Neural progenitor cell (in vitro differentiated cells): ENCODE measurements around the gene IL1RAPL1. TPM values are rescaled to one million over a fixed set of nuclear protein-coding genes. Genes with fewer than 3 reads are reported as not detected.

Experiments
- DNase-seq: peaks from one replicate; pipeline ENCODE4 v3.0.0-alpha.2; 2016; ENCODE audit warnings: low spot score
- H2AFZ ChIP-seq: fragments of 200-600 bp; sonication (generic); replicated peaks from 2 replicates; pipeline ENCODE4 v1.6.1; 2016; ENCODE audit warnings: antibody characterized with exemption
- H3F3A ChIP-seq: fragments of 200-600 bp; sonication (generic); 2 replicates; pipeline ENCODE4 v1.6.1; 2016; ENCODE audit warnings: antibody characterized with exemption, low read depth
- H3K27ac ChIP-seq: fragments of 200-600 bp; sonication (generic); 2 replicates; pipeline ENCODE4 v1.5.1; 2016; ENCODE audit warnings: mild to moderate bottlenecking
- H3K27me3 ChIP-seq: fragments of 200-600 bp; sonication (generic); 2 replicates; pipeline ENCODE4 v1.6.1; 2016; ENCODE audit warnings: mild to moderate bottlenecking, moderate library complexity
- H3K36me3 ChIP-seq: fragments of 200-600 bp; sonication (generic); 2 replicates; pipeline ENCODE4 v1.5.1; 2016
- H3K4me1 ChIP-seq: fragments of 200-600 bp; sonication (generic); 2 replicates; pipeline ENCODE4 v1.6.1; 2016; ENCODE audit warnings: mixed run types
- H3K4me2 ChIP-seq: fragments of 200-600 bp; sonication (generic); 2 replicates; pipeline ENCODE4 v1.6.1; 2016
- H3K4me3 ChIP-seq: fragments of 200-600 bp; sonication (generic); 2 replicates; pipeline ENCODE4 v1.5.1; 2016
- H3K79me2 ChIP-seq: fragments of 200-600 bp; sonication (generic); 2 replicates; pipeline ENCODE4 v1.6.1; 2016; ENCODE audit warnings: low read depth
- H3K9ac ChIP-seq: fragments of 200-600 bp; sonication (generic); 2 replicates; pipeline ENCODE4 v1.6.1; 2016
- H3K9me3 ChIP-seq: fragments of 200-600 bp; sonication (generic); 2 replicates; pipeline ENCODE4 v1.5.1; 2016; ENCODE audit warnings: low read depth
- H4K20me1 ChIP-seq: fragments of 200-600 bp; sonication (generic); 2 replicates; pipeline ENCODE4 v1.6.1; 2016; ENCODE audit warnings: low read depth
- H3K27ac Mint-ChIP-seq: 3 replicates; pipeline ENCODE4 v1.8.0; 2021; ENCODE audit warnings: mixed read lengths
- H3K27me3 Mint-ChIP-seq: 2 replicates; pipeline ENCODE4 v1.8.0; 2022; ENCODE audit warnings: low read depth, mild to moderate bottlenecking, inconsistent platforms, moderate library complexity, mixed read lengths; ENCODE audit not compliant: insufficient read depth
- H3K36me3 Mint-ChIP-seq: 3 replicates; pipeline ENCODE4 v1.8.0; 2021; ENCODE audit warnings: mixed read lengths
- H3K4me1 Mint-ChIP-seq: 3 replicates; pipeline ENCODE4 v1.8.0; 2021; ENCODE audit warnings: mixed read lengths
- H3K4me3 Mint-ChIP-seq: 3 replicates; pipeline ENCODE4 v1.8.0; 2021; ENCODE audit warnings: mild to moderate bottlenecking, moderate library complexity, mixed read lengths
- H3K9me3 Mint-ChIP-seq: 3 replicates; pipeline ENCODE4 v1.8.0; 2020; ENCODE audit warnings: mixed read lengths
- EZH2 ChIP-seq: fragments of 200-600 bp; sonication (generic); IDR thresholded peaks from 2 replicates; pipeline ENCODE4 v1.6.1; 2017; ENCODE audit warnings: antibody characterized with exemption, mild to moderate bottlenecking, moderate library complexity
- EZH2phosphoT487 ChIP-seq: fragments of 200-600 bp; sonication (generic); IDR thresholded peaks from 2 replicates; pipeline ENCODE4 v1.6.1; 2017; ENCODE audit warnings: antibody characterized with exemption
- total RNA-seq: library from RNA; depleted of rRNA; stranded (reverse); fragments of >200 nt; gene quantifications from 2 replicates; pipeline ENCODE4 v1.2.3, GENCODE V29; 2015; ENCODE audit warnings: low replicate concordance
- TF ChIP-seq, protein P1 (sequence below): fragments of 200-600 bp; sonication (generic); IDR thresholded peaks from 2 replicates; pipeline ENCODE4 v1.5.1; 2017; ENCODE audit warnings: antibody characterized with exemption, mild to moderate bottlenecking

The IL1RAPL1 gene
- total RNA-seq, 1 donor from 2014 or later: 13.4 TPM

- H3F3A ChIP-seq: no peaks in the 10 kb centered on the region
- H3K4me3 ChIP-seq: no peak overlapping the region
- peaks cover 2% of the 10 kb centered on the region for H3K27me3 Mint-ChIP-seq
- TF ChIP-seq EZH2: no peak
- TF ChIP-seq EZH2phosphoT487: no peak
- TF ChIP-seq, protein P1, sequence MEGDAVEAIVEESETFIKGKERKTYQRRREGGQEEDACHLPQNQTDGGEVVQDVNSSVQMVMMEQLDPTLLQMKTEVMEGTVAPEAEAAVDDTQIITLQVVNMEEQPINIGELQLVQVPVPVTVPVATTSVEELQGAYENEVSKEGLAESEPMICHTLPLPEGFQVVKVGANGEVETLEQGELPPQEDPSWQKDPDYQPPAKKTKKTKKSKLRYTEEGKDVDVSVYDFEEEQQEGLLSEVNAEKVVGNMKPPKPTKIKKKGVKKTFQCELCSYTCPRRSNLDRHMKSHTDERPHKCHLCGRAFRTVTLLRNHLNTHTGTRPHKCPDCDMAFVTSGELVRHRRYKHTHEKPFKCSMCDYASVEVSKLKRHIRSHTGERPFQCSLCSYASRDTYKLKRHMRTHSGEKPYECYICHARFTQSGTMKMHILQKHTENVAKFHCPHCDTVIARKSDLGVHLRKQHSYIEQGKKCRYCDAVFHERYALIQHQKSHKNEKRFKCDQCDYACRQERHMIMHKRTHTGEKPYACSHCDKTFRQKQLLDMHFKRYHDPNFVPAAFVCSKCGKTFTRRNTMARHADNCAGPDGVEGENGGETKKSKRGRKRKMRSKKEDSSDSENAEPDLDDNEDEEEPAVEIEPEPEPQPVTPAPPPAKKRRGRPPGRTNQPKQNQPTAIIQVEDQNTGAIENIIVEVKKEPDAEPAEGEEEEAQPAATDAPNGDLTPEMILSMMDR: no peak
- no peaks in the 10 kb centered on the region for H3K9me3 Mint-ChIP-seq
- H3K4me1 Mint-ChIP-seq: no peaks in the 10 kb centered on the region
- H3K4me1 ChIP-seq: no peaks in the 10 kb centered on the region
- H3K4me3 Mint-ChIP-seq: no peak overlapping the region
- H3K27me3 ChIP-seq: no peaks in the 10 kb centered on the region
- no peaks in the 10 kb centered on the region for H3K79me2 ChIP-seq
- H3K36me3 Mint-ChIP-seq: no peaks in the 10 kb centered on the region
- no peak overlapping the region for H3K27ac Mint-ChIP-seq
- H4K20me1 ChIP-seq: no peaks in the 10 kb centered on the region
- H2AFZ ChIP-seq: no peak overlapping the region
- H3K36me3 ChIP-seq: no peaks in the 10 kb centered on the region
- no peak for DNase-seq
- H3K27ac ChIP-seq: no peak overlapping the region
- H3K4me2 ChIP-seq: no peak overlapping the region
- no peak overlapping the region for H3K9ac ChIP-seq
- H3K9me3 ChIP-seq: no peaks in the 10 kb centered on the region
Measured at GRCh38 chrX:29911673-29912072, 1324.4 kb downstream of the IL1RAPL1 start.

- H3F3A ChIP-seq: no peaks in the 10 kb centered on the region
- no peak for TF ChIP-seq EZH2
- TF ChIP-seq, protein P1: no peak
- TF ChIP-seq EZH2phosphoT487: no peak
- no peaks in the 10 kb centered on the region for H4K20me1 ChIP-seq
- H3K4me1 ChIP-seq: no peaks in the 10 kb centered on the region
- Mint-ChIP-seq H3K36me3 (no peaks in the 10 kb centered on the region), H3K4me1 (no peaks in the 10 kb centered on the region), H3K4me3 (no peak overlapping the region), H3K9me3 (no peaks in the 10 kb centered on the region), H3K27ac (no peak overlapping the region), H3K27me3 (peaks cover 2% of the 10 kb centered on the region)
- H3K4me3 ChIP-seq: no peak overlapping the region
- no peak overlapping the region for H3K4me2 ChIP-seq
- H3K9ac ChIP-seq: no peak overlapping the region
- H3K36me3 ChIP-seq: no peaks in the 10 kb centered on the region
- H3K27ac ChIP-seq: no peak overlapping the region
- H3K79me2 ChIP-seq: no peaks in the 10 kb centered on the region
- DNase-seq: no peak
- no peaks in the 10 kb centered on the region for H3K9me3 ChIP-seq
- no peaks in the 10 kb centered on the region for H3K27me3 ChIP-seq
- H2AFZ ChIP-seq: no peak overlapping the region
Measured at GRCh38 chrX:29913647-29914046, 1326.4 kb downstream of the IL1RAPL1 start.

GRCh38 chrX:29922607-29923006 lies 1335.4 kb downstream of the IL1RAPL1 start:
- DNase-seq: no peak
- Histone ChIP-seq H3K27me3 (no peaks in the 10 kb centered on the region), H3K27ac (no peak overlapping the region), H3K4me2 (no peak overlapping the region), H3F3A (peaks cover 20% of the 10 kb centered on the region), H3K9me3 (no peaks in the 10 kb centered on the region), H2AFZ (no peak overlapping the region), H4K20me1 (no peaks in the 10 kb centered on the region), H3K36me3 (no peaks in the 10 kb centered on the region), H3K4me1 (peaks cover 19% of the 10 kb centered on the region), H3K79me2 (no peaks in the 10 kb centered on the region), H3K9ac (no peak overlapping the region), H3K4me3 (no peak overlapping the region)
- Mint-ChIP-seq H3K4me1 (no peaks in the 10 kb centered on the region), H3K27me3 (no peaks in the 10 kb centered on the region), H3K27ac (no peak overlapping the region), H3K36me3 (no peaks in the 10 kb centered on the region), H3K4me3 (no peak overlapping the region), H3K9me3 (no peaks in the 10 kb centered on the region)
- no peak for TF ChIP-seq EZH2
- TF ChIP-seq, protein P1: no peak
- TF ChIP-seq EZH2phosphoT487: no peak
